ENCODE data around the gene ANO10.

- TF ChIP-seq CTCF (IDR thresholded peaks at IDR 0.05) (no peak), POLR2A (IDR thresholded peaks at IDR 0.05) (no peak)
Measured at GRCh38 chr3:43348350-43348749, 273.5 kb downstream of the ANO10 start.
